ENCODE measurements around the gene NSD1.
"Not testable (repeated sequence)": the region's sequence is repeated elsewhere in the genome, so short reads cannot be mapped to it uniquely, and the experiment has no call there.

Gene NSD1

DNA sequence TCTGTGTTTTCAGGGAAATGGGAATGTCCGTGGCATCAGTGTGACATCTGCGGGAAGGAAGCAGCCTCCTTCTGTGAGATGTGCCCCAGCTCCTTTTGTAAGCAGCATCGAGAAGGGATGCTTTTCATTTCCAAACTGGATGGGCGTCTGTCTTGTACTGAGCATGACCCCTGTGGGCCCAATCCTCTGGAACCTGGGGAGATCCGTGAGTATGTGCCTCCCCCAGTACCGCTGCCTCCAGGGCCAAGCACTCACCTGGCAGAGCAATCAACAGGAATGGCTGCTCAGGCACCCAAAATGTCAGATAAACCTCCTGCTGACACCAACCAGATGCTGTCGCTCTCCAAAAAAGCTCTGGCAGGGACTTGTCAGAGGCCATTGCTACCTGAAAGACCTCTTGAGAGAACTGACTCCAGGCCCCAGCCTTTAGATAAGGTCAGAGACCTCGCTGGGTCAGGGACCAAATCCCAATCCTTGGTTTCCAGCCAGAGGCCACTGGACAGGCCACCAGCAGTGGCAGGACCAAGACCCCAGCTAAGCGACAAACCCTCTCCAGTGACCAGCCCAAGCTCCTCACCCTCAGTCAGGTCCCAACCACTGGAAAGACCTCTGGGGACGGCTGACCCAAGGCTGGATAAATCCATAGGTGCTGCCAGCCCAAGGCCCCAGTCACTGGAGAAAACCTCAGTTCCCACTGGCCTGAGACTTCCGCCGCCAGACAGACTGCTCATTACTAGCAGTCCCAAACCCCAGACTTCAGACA, 160.4 kb downstream of the NSD1 start:
- no peak for DNase-seq

DNA sequence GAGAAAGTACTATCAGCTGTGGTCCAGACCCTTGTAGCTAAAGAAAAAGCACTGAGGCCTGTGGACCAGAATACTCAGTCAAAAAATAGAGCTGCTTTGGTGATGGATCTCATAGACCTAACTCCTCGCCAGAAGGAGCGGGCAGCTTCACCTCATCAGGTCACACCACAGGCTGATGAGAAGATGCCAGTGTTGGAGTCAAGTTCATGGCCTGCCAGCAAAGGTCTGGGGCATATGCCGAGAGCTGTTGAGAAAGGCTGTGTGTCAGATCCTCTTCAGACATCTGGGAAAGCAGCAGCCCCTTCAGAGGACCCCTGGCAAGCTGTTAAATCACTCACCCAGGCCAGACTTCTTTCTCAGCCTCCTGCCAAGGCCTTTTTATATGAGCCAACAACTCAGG, 161.1 kb downstream of the NSD1 start:
- DNase-seq, result no peak

DNA sequence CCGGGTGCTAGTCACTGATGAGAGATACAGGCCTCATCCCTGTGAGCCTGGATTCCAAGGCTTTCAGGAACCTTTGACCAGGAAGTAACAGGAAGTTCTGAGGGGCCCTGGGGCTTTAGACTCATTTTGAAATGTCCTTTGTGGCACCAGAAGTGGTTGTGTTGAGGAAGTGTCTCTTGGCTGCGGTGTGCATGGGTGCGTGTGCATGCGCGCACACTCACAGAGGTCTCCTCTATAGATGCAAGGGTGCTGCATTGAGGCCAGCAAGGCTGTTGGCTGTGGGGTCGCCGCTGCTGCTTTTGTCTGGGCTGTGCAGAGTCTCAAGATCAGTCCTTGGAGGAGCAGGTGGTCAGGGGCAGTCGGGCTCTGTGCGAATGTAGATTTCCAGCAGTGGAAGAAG, 162.4 kb downstream of the NSD1 start:
- DNase-seq, result no peak

DNA sequence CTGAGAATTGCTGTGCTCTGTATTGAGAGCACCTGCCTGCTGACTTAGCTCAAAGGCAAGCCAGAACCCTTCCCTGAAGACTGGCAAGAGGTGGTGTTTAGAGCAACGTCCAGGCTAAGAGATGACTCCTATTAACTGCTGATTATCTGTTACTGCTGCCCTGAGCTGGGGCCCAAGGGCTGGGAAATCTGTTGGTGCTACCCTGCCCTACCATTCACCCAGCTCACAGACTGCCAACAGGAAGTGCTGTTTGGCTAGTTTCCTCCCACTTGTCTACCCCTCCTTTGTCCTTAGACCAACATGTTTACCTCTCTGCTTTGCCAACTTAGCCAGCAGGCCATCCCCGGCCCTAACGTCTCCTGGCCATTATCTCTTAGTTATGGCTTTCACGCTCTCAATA, 163.0 kb downstream of the NSD1 start:
- no peak for DNase-seq

DNA sequence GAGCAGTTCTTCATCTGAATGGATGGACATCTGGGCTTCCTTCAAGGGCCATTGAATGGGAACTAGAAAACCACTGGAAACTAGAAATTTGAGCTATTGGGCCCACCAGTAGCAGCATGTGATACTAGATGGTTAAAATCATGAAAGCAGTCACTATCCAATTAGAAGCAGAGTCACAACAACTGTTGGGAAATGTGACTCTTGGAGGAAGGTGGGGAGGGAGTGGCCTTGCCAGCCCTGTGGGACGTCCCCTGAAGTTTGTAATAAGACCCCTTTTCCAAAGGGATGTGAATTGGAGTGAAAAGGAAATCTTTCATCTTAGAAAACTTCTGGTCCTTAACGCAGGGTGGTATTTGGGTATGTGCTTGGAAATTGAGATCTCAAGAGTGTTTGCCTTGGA, 164.3 kb downstream of the NSD1 start:
- no peak for DNase-seq

DNA sequence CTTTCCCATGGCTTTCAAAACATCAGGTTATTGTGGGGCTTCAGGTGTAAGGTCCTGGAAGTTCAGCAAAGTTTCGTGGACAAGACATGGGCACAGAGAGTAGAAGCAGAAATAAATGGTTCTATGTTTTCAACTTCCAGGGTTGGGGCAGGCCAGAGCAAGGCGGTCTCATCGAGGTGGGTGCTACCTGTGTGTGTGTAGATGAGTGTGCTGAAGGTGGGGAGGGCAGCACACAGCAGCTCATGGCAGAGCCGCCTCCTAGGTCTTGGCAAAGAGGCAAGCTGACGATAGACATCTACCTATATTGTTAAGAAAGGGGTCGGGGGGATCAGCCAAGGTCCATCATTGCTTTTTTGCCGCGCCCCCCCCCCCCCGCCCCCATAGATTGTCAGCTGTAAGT, 166.1 kb downstream of the NSD1 start:
- DNase-seq, result no peak

DNA sequence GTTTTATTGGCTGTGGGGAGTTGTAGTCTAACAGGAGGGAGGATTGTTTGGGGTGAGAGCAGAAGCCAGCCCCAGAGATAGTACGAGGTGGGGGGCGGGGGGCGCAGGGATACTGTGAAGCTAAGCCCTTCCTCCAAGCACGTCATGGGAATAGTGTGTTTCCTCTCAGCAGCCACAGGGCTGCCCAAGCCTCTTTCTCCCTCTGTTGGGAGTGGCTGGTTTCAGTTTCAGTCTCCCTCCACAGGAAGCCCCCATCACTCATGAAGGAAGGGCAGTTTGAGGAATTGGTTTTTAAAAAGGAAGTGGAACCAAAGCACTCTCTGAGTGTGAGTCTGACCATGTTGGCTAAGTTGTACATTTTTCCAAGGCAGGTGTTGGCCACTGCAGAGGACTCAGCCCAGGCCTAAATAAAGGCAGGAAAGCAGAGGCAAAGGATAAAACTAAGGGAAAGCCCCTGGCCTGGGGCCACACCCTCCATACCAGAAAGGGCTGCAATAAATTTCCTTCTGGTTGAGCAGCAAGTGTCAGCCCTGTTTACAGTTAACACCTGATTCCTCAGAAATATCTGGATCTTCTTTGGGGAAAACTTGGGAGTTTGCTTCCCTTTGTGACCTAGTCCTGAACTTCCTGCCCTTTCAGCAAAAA, 166.8 kb downstream of the NSD1 start:
- no peak for DNase-seq

DNA sequence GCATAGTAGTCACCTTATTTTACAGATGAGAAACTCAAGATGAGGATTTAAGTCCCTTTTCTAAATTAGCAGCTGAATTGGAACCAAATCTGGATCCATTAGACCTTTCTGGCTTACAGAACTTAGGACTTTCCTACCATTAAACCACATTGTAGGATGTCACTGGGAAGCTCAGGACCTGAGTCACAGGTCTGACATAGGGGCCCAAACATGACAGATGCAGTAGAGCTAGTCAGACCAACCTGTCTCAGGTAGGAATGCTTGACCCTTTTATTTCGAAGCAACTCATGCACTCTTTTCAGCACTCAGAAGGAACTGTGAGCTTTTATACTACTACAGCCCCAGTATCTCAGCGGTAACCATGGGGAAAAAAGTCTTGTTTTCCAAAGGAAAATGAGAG, 167.4 kb downstream of the NSD1 start:
- DNase-seq, result no peak

DNA sequence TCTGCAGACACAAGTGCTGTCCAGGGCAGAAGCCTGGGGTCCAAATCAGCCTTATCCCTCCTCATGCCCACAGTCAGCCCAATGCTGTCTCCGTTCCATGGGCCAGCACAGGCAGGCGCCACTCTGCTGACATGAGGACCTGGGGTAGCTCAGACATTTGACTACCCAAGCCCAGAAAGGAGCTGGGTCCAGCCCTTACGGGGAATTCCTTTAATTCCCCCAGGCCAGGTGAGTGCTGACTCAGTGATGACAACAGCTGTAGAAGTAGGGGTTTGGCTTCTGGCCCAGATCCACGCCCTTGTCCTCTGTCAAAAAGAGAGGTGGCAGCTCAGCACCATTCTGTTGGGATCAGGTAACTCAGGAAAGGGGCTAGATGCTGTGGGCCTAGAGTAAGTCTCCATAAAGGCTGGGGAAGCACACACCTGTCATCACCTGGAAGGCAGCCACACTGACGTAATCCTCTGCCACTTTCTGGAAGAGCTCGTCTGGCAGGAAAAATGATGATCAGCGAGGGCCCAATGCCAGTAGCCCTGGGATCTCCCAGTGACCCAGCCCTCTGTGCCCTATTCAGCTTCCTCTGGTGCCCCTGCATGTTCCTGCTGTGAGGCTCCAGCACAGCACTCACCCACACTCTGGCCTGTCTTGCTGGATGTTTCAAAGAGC, 168.1 kb downstream of the NSD1 start:
- DNase-seq, result no peak

DNA sequence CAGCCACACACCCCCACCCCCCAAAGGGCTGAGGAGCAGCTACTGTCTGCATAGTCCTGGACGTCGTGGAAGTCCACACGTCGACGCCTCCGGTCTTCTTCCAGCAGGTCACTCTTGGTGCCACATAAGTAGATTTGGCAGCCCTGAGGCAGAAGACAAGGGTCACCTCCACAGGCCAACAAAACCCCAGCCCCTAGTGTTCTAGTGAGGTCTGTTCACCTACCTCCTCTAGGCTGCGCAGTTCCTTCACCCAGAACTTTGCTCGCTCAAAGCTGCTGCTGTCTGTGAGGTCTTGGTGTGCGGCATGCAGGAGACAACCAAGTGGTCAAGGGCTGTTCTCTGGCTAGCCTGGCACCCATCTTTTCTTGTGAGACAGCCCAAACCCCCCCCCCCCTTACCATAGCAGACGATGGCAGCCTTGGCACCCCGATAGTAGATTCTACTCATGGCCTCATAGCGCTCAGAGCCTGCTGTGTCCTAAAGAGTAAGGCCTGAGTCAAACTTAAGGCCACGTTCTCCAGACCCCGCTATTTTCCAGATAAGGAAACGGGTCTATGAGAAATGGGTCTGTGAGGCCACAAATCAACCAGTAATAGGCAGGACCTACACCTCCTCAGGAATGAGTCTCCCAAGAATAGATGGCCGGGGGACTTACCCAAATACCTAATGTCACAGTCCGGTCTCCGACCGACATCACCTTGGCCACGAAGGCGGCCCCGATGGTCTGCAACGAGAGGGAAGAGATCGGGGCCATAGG, 169.0 kb downstream of the NSD1 start:
- no peak for DNase-seq

DNA sequence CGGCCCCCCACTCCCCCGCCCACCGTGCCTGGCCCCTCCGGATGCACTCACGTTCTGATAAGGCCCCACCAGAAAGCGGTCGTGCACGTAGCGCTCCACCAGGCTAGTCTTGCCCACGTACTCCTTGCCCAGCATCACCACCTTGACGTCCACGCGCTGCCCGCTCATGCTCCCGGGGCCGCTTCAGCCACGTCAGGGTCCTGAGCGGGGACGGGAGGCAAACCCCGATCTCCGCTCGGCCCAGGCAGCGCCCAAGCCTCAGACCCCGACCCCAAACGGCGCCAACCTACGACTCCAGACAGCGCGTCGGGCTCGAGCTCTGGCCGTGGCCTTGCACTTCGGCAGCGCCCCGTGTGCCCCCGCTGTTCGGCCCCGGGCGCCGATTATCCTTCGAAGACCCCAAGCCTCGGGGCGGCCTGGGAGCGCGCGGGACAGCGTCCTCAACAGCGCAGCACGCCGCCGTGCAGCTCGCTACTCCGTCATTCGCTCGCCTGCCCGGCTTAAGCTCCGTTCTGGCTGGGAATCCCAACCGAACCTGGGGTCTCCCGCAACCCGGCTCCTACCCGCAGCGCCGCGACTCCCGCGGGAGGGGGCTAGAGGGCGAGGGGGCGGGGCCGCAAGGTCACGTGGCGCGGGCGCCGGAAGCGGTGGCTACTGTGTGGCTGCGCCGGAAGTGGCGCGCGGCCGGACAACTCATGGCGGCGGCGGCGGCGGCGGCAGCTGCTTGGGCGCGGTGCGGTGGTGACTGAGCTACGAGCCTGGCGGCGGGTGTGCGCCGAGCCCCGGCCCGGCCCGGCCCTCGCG, 169.8 kb downstream of the NSD1 start, which contains the start of the genes PRELID1 and RAB24:
Gene PRELID1, plus strand, starts transcription at position 679 of the 804 bp plus-strand sequence. CDS start 187 bp downstream, outside the sequence.
Gene RAB24, minus strand, starts transcription at position 599 of the 804 bp plus-strand sequence. Its CDS starts 431 bp downstream, at position 168.
- peak; percentile 96 for DNase-seq

DNA sequence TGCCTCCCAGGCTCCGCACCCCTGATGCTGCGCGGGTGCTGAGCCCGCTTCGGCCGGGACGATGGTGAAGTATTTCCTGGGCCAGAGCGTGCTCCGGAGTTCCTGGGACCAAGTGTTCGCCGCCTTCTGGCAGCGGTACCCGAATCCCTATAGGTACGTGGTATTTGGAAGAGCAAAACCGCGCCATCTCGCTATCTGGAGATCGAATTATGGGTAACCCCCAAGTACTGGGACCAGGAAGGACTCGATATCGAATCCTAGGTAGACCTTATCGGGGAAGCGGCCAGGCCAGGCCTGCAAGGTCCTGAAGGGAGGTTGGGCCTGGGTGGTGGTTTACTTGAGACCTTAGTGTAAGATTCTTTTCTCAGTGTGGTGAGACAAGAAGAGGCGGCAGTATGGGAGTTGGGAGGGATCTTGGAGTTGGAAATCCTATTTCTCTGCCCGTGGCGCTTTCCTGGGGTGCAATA, 170.4 kb downstream of the NSD1 start:
- DNase-seq, result no peak

DNA sequence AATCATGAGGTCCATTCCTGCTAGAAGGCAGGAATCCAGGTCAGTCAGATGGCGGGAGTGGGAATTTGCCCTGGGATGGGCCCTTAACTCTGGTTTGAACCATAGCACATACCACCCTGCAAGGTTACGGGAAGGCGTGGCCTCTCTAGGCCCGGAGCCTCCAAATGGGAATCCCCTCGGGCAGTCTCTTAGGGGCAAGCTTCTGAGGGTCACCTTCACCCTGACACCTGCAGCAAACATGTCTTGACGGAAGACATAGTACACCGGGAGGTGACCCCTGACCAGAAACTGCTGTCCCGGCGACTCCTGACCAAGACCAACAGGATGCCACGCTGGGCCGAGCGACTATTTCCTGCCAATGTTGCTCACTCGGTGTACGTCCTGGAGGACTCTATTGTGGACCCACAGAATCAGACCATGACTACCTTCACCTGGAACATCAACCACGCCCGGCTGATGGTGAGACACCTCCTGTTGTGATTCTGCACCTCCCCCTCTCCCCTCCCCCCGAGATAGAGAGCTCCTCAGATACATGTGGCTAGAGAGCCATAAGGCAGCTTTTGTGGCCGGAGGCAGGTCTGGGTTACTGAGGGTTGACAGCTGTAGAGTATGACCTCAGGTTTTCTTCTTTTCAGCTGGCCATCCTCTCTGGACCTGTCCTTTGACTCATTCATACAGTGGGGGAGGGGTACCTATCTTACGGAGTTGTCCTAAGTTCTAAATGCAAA, 171.0 kb downstream of the NSD1 start:
- DNase-seq, result peak; percentile 69

DNA sequence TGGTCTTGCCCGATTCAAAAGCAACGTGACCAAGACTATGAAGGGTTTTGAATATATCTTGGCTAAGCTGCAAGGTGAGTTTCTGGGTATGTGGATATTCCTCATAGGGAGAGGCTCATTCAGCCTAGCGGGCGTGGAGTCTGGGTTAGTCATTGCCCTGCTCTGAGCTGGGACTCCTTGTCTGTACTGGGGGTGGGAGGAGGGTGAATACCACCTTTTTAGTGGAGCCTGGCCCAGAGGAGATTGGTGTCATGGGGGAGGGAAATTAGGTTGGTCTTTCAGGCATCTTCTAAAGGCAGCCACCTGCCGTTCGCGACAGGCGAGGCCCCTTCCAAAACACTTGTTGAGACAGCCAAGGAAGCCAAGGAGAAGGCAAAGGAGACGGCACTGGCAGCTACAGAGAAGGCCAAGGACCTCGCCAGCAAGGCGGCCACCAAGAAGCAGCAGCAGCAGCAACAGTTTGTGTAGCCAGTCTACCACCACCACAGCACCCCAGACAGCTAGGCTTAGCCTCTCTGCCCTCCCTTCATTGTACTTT, 172.6 kb downstream of the NSD1 start:
- not testable (repeated sequence) for DNase-seq

DNA sequence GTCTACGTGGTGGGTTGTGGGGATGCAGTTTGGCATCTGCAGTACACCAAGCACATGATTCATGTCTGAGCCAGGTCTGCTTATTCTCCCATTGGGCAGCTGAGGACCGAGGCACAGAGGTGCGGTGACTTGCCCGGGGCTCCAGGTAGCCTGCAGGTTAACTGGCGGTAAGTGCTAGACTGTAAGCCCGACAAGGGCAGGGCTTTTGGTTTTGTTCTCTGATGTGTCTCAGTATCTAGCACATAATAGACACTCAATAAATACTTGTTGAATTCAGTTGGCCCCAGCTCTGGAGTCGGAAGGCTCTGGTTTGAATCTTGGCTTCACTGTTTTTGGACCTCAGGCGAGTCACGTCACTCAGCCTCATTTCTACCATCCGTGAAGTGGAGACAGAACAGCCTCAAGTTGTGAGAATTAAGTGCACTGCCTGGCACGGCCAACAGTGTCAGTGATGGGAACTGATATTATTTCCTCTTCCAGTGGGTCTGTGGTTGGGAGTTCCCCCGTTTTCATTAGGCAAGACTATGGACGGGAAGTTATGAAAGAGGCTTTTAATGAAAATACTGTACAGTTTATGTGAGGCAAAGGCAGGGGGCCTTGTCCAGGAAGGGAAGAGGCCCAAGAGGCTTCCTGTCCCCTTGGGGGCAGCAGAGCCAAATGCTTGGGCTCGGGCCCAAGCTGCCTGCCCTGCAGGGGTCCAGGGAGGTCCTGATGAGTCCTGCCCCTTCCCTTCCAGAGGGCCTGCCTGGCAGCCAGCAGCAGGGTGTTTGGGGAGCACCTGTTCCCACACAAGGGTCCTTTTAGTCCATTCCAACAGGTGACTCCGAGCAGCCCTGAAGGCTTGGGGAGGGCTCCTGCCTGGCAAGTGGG, 173.3 kb downstream of the NSD1 start:
- no peak for DNase-seq

DNA sequence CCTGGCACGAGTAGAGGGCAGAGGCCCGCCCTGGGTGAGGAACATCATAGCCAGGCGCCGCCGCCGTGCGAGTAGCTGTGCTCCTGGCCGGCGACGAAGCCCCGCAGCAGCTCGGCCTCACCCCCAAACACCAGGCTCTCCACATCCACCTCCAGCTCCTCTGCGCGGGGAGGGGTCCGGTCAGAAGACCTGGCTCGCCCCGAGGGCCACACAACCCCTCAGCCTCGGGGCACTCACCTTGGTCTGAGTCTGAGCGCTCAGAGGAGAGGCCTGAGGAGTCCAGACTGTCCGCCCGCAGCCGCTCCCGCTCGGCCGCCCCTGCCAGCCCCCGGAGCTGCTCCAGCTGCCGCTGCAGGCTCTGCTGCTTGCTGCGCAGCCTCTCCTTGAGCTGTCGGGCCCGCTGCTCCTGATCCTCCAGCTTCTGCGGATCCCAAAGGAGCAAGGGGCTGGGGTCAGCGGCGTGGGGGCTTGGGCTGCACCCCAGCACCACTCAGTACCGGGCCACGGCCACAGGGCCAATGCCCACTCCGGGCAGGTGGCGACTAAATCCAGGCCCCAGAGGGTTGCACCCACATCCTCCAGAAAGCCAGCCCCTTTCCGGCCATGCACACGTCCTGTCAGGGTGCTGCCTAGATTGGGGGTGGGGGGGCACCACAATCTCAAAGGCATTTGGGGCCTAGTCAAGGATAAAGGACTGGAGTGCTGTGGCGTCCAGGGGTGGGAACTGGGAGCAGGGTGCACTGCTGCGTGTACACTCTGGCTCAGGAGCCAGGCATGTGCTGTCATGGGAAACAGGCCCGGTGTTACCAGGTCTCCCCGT, 174.2 kb downstream of the NSD1 start:
- DNase-seq, result no peak

DNA sequence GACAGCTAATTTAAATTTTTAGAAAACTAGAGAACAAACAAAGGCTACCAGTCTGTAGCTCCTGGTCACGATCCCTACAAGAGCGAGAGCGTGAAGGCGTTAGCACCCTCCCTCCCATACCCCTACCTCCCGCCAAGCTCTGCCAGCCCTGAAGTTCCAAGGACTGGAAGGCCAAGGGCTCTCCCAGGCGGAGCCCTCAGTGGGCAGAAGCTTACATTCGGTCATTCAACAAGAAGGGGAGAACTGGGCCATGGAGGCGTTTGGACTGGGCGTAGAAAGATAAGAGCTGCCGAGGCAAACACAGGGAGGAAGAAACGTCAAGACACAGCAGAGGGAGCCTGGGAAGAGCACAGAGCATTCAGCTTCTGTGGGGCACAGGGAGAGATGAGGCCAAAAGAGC, 175.2 kb downstream of the NSD1 start:
- DNase-seq, result no peak

DNA sequence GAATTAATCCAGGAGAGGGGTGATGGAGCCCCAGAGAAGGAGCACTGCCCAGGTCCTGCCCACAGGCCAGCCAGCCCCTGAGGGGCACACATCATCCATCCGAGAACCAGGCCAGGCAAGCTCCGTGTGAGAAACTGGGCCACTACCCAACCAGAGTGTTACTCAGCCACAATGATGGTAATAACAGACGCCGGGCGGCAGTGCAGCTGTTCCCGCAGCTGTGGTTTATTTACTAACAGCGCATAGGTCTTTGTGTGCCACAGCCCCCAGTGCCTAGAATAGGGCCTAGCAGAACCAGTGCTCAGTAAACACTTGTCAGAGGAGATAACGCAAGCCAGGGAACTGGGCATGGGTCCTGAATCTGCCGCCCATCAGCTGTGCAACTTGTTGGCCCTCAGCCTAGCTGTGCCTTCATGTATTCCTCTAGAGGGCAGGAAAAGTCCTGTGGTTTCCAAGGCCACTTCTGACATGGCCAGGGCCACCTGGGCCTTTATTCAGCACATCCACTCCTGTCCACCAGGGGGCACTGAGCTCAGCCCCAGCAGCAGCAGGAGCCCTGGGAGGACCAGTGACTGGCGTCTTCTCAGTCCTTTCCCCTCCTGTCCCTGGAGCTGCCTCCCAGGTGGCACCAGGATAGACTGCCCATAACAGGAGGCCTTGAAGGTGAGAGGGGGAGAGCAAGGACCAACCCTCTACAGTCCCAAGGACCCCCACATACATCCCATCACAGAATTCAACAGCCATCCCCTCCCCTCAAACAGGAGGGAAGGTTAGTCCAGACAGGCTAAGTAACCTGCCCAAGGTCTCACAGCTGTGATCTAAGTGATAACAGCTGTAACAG, 176.0 kb downstream of the NSD1 start:
- peak; percentile 85 for DNase-seq
